Measurements from ENCODE around the gene TNFAIP3.

TNFAIP3 gene

DNA sequence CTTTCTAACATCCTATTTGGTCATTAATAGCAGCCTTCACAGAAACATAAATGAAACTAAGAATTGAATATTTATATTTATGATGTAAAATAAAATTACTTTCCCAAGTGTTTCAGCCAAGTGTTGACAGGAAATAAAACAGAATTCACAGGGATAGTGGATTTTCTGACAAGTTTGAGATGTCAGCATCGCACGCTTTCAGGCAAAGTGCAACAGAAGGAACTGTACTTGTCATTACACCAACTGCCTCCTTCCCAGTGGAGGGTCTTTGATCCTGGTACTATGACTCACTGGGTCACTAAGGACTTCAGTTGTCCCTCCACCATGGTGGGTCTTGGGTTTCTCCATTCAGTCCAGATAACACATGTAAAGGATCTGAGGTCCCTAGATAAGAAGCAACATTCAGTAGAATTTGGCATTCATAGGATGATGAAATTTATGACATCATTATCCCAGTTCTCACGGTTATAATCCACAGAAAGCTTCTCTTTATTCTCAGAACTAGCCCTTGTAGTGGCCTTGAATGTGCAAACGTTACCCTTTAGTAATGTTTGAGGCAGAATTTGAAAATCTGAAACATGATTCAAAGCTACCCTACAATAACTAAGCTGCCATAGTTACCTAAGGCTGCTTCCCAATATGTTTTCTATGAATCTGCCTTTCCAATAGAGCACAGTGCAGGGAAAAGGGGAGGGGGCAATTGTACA lies 3.8 kb upstream of the TNFAIP3 start:
- no peak for DNase-seq (ENCODE audit: low read depth in 2 of 2)

DNA sequence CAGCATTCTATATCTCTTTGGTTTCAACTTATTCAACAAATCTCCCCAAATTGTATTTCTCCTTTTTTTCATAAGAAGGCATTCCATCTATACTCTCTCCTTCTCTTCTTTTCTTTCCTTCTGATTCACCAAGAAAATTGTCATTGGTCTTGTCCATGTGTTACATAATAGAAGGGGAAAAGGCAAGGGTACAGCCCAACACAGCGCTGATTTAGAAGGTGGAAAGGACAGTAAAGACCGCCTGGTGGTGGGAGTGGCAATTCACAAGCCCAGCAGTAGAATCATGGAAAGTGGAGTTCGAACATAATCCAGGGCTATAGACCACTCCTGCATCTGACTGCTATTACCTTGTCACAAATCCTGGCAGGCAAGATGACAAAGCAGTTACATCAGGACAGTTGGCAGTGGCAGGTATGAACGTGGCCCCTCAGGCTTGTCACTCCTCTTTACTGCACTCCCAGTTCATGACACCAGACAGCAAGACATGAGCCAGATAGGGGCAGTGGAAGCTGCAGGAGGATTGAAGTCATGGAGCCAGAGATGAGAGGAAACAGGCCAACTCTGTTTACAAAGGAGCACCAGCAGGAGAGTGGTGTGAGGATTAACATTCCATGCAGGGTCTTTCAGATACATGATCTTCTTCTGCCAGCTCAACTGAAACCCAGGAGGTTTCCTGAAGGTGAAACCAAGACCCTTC lies 2.1 kb upstream of the TNFAIP3 start:
- no peak for DNase-seq (ENCODE audit: low read depth in 2 of 2)

DNA sequence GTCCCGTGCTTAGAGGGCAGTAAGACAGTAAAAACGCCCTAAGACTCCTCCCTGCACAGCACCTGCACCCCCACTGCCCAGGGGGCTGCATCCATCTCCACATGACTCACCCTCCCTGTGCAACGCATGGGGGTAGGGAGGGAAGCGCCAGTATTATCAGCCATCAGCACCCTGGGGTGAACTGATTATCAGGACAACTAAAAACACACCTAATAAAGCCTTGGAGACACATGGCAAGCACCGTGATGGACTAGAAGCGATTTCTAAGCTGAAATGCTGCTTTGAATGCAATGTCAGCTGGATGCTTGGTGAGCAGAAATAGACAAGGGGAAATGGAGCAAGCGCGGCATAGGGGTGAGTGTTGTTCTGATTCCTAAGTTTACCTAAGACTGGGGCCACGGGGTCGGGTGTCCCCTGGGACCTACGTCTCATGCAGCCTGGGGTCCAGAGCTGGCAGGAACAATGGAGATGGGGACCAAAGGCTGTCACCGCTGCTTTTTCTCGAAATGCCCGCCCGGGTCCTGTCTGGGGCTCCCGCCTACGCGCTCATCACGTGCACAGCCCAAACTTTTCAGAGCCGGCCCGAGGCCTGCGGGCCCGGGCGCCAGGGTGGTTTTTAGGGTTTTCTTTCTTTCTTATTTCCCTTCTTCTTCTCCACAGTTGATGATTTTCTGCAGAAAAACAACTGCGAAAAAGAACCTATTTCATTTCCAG lies 702 bp upstream of the TNFAIP3 start:
- DNase-seq (ENCODE audit: low read depth in 2 of 2), result no peak

DNA sequence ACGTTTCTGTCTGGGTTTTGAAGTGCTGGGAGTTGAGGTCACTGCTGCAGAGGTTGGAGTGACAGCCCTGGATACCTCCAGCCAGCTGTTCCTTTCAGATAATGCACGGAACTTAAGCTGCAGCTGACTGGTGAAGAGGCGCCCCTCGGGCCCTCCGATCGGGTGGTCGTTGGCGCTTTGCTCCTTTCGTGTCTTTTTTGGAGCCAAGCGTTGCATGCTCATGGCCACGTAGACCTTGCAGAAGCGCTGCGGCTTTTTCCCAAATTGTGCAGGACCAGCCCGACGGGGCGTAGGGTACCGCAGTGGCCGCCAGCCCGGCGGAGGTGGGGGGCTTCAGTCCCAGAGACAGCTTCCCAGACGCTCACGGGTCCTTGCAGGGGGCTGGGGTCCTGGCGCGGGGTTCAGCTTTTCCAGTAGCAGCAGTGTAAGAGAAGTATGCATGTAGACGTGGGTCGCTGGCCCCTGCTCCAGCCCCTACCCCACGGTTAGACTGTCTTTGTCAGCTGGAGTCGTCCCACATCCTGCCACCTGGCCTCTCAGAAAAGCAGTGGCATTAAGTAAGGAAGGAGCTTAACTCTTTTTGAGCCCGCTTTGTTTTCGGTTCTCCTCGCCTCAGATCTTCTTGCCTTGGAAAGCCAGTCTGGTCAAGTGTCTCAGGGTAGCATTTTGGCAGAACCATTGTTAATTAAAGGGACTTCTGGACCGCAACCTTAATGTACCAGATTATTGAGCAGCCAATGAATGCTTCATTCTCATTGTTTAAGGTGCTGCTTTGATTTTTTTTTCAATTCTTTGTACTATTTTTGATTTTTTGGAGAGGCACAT lies 838 bp downstream of the TNFAIP3 start:
- DNase-seq (ENCODE audit: low read depth in 2 of 2), result no peak

DNA sequence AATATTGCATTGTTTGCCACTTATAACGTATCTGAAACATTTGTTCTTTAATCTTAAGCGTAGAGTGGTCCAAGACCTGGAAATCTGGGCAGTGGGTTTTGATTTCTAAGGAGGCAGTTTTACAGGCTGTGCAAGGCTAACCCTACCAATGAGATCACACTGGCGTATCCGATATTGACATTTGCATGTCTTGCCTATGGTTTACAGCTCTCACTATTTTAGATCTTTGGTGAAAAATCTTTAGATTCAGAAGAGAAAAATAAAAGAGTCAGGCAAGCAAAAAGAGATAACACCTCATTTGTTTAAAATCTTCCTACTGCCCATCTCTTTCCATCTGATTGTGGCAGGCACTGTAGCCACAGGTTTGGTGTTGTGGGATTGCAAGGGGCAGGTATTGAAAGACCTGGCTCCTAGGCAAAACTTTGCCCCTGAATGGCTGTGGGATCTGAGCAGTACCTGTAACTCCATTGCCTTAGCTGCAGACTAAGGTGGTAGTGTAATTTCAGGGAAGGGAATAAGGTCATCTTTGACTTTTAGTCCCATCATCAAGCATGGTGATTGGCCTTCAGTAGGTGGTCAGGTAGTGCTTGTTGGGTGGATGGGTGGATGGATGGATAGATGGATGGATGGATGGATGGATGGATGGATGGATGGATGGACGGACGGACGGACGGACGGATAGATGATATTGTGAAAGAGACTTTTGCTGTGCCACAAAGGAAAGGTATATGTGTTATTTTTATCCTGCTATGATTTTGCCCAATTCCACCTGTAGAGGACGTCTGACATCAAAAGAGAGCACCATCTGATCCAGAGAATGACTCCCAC lies 1.9 kb downstream of the TNFAIP3 start:
- no peak for DNase-seq (ENCODE audit: low read depth in 2 of 2)

DNA sequence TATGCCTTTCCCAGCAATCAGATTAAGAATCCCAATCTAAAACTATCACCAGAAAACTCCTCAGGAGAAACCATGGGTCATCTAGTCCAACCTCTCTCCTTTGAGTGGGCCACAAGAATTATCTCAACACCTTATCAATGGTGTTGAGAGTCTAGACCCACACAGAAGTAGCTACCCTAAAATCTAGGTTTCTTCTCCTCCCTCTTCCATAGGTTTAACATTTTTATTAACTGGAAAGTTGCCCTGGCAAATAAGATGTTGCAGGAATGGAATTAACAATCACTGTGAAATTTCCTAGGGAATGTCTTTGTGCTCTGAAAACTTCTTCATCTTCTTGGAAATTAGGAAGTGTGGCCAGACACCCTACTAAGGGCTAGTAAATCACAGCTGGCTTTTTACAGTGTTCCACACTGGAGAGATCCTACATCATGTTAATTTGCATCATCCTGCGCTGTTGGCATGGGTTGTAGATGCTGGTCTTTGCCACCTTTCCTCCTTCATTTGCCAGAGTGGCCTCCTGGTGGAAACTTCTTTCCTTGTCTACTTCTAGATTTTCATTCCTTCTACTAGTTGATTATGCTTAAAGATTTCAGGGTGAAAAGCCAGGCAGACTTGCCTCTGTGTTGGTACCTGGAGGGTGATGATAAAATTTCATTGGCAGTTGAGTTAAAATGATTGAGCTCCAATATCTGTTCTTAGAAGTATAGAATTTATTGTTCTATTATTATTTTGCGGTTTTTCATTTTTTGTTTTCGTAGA lies 2.7 kb downstream of the TNFAIP3 start:
- DNase-seq (ENCODE audit: low read depth in 2 of 2), result no peak

GRCh38 chr6:137870308-137870644 lies 3.2 kb downstream of the TNFAIP3 start:
- DNase-seq (ENCODE audit: low read depth in 2 of 2), result no peak

- DNase-seq (ENCODE audit: low read depth in 2 of 2), result no peak
Measured at GRCh38 chr6:137870744-137871247, 3.7 kb downstream of the TNFAIP3 start.

GRCh38 chr6:137871291-137871690 lies 4.2 kb downstream of the TNFAIP3 start:
- no peak for DNase-seq (ENCODE audit: low read depth in 2 of 2)

DNA sequence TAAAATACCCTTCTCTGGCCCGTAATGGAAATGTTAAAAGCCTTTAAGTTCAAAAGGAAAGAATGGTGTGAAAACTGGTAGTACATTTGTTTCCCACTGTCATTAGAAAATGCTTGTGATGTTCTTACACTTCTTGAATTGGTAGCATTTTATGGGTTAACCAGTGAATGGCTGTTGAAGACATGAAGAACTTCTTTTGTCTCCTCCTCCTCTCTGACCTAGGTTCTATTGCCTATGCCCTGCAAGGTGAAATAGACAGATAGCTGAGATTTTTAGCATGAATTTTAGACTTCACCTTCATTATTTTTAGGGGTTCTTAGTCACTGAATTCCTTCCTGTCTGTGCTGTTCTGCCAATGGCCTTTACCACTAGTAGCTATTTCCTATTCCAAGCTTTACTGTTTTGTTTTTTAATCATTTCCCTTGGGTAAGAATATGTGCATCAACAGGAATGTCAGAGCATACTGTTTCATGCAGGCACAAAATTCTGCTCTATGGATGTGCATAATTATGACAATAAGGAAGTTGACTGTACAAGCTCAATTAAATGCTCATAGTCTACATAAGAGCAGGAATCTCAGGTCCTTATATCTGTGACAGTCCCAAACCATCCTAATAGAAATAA lies 4.9 kb downstream of the TNFAIP3 start:
- no peak for DNase-seq (ENCODE audit: low read depth in 2 of 2)

GRCh38 chr6:137872581-137873115 lies 5.6 kb downstream of the TNFAIP3 start:
- no peak for DNase-seq (ENCODE audit: low read depth in 2 of 2)

GRCh38 chr6:137873273-137873762 lies 6.3 kb downstream of the TNFAIP3 start:
- no peak for DNase-seq (ENCODE audit: low read depth in 2 of 2)

GRCh38 chr6:137874204-137875057 lies 7.4 kb downstream of the TNFAIP3 start:
- DNase-seq (ENCODE audit: low read depth in 2 of 2), result no peak

DNA sequence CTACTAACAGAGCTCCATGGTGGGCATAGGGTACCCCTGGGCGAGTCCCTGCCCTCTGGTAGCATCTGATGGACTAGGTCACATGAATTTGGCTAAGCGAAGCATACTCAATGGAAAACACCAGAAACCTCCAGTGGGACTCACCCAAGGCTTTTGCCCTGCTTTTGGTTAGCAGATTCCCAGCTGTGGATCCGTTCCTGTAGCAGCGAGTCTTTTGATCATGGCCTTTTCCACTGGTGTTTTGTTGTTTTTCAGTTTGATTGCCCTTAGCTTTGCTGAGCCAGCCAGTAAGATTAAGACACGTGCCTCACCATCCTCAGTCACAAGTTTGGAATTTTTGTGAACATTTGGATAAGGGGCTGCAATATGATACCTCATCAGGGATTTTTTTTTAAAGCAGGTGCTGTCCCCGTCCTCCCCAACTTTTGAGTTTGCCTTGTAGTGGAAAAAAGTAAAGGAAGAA lies 8.0 kb downstream of the TNFAIP3 start:
- no peak for DNase-seq (ENCODE audit: low read depth in 2 of 2)

DNA sequence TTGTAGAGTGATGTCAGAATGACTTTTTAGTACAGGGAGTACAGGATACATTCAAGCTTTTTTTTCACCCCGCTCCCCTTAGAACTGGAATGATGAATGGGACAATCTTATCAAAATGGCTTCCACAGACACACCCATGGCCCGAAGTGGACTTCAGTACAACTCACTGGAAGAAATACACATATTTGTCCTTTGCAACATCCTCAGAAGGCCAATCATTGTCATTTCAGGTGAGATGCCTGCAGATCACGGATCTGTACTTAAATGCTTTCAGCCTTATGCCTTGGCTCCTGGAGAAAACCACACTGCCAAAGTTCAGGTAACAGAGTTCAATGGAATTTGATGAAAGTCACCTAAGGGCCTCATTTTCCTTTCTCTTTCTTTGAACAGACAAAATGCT lies 8.5 kb downstream of the TNFAIP3 start:
- DNase-seq (ENCODE audit: low read depth in 2 of 2), result no peak

DNA sequence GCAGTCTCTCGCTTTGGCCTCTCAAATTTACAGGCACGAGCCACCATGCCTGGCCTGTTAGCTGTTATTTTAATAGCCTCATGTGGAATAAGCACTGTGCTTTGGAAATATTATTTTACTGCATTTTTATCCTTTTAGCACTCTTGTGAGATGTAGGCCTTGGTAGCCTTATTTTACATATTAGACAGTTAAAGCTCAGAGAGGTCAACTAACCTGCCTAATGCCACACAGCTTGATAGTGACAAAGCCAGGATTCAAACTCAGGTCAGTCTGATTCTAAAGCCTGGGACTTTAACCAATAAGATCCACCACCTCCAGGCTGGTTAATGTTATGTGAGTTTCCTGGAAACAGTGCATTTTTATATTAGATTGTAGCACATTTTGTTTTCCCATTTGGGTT lies 9.5 kb downstream of the TNFAIP3 start:
- DNase-seq (ENCODE audit: low read depth in 2 of 2), result no peak

DNA sequence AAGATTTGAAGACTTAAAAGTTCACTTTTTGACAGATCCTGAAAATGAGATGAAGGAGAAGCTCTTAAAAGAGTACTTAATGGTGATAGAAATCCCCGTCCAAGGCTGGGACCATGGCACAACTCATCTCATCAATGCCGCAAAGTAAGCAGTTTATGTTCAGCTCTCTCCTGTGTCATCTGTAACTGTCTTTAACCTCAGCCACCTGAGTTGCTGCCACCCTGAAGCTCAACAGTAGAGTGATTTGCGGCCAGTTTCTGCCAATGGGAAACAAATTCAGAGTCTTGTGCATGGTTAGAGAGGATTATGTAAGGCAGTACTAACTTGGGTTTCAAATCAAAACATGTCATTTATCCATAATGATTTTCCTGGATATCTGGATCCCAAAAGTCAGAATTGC lies 10.1 kb downstream of the TNFAIP3 start:
- no peak for DNase-seq (ENCODE audit: low read depth in 2 of 2)

DNA sequence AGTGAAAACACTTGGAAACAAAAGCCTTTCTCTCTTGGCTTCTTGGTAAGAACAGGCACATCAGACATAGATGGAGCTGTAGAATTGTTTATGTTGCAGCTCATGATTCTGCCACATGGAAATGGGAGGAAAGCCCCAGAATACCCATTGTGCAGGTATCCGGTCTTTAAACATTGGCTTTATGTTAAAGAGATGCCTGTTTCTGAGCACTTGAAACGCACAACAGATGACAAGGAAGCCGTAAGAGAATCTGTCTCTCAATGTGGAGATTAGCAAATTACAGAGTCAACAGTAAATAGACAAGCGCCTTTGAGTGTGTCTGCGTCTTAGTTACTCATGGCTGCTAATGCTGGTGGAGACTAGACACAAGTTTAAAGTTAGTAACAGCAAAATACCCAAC lies 10.5 kb downstream of the TNFAIP3 start:
- no peak for DNase-seq (ENCODE audit: low read depth in 2 of 2)
